ENCODE measurements around the gene RRAD.

The RRAD gene

GRCh38 chr16:66911801-66912200 lies 13.5 kb downstream of the RRAD start:
- H3K4me3 ChIP-seq (ENCODE audit: low read depth, low read length) = no peak overlapping the region
- no peaks in the 10 kb centered on the region for H3K4me1 ChIP-seq (ENCODE audit: control insufficient read depth, insufficient read depth, low read length)
- no peaks in the 10 kb centered on the region for H3K9me3 ChIP-seq (ENCODE audit: control insufficient read depth, insufficient read depth, low read depth, low read length)
- POLR2A ChIA-PET = no interaction called here
- H3K27ac ChIP-seq (ENCODE audit: extremely low read depth, low read depth, low read length) = no peak overlapping the region
- CTCF ChIA-PET = interaction anchor here (0.8 to 1.1 kb wide), 3 partner anchors 16 to 19 kb away, joined by 3 to 4 read pairs (median 3); no protein-coding TSS in a partner anchor
- no peaks in the 10 kb centered on the region for H3K36me3 ChIP-seq (ENCODE audit: control insufficient read depth in 2 of 2, insufficient read depth in 1 of 2, low read length in 2 of 2)
- TF ChIP-seq FEZF1 (tag by site-specific recombination; IDR thresholded peaks at IDR 0.05) (no peak), ZNF391 (tag by site-specific recombination; IDR thresholded peaks at IDR 0.05; ENCODE audit: borderline replicate concordance, low read depth) (no peak), OSR2 (tag by site-specific recombination; IDR thresholded peaks at IDR 0.05) (no peak), ZNF211 (tag by site-specific recombination; IDR thresholded peaks at IDR 0.05; ENCODE audit: low read depth) (no peak), ZNF248 (tag by site-specific recombination; IDR thresholded peaks at IDR 0.05) (no peak), KLF17 (tag by site-specific recombination; IDR thresholded peaks at IDR 0.05) (no peak), ZFP37 (tag by site-specific recombination; IDR thresholded peaks at IDR 0.05) (no peak), ZNF600 (tag by site-specific recombination; IDR thresholded peaks at IDR 0.05) (no peak), ZNF114 (tag by site-specific recombination; IDR thresholded peaks at IDR 0.05) (no peak), SCRT1 (tag by site-specific recombination; IDR thresholded peaks at IDR 0.05; ENCODE audit: borderline replicate concordance) (no peak), ZNF488 (tag by site-specific recombination; IDR thresholded peaks at IDR 0.05) (no peak), ZBTB1 (tag by site-specific recombination; IDR thresholded peaks at IDR 0.05) (no peak), ZNF776 (tag by site-specific recombination; IDR thresholded peaks at IDR 0.05; ENCODE audit: borderline replicate concordance) (no peak)

GRCh38 chr16:66911112-66911511 lies 14.2 kb downstream of the RRAD start:
- H3K9me3 ChIP-seq (ENCODE audit: control insufficient read depth, insufficient read depth, low read depth, low read length) = no peaks in the 10 kb centered on the region
- ChIA-PET CTCF (interaction anchor here (0.6 to 1.4 kb wide), 4 partner anchors 15 to 62 kb away, joined by 3 to 6 read pairs (median 4); no protein-coding TSS in a partner anchor), POLR2A (interaction anchor here (1.2 kb wide), 1 partner anchor 17 kb away, joined by 3 read pairs; no protein-coding TSS in a partner anchor)
- H3K4me1 ChIP-seq (ENCODE audit: control insufficient read depth, insufficient read depth, low read length) = no peaks in the 10 kb centered on the region
- no peaks in the 10 kb centered on the region for H3K36me3 ChIP-seq (ENCODE audit: control insufficient read depth in 2 of 2, insufficient read depth in 1 of 2, low read length in 2 of 2)
- no peak overlapping the region for H3K4me3 ChIP-seq (ENCODE audit: low read depth, low read length)
- no peak overlapping the region for H3K27ac ChIP-seq (ENCODE audit: extremely low read depth, low read depth, low read length)
- no peak for TF ChIP-seq ZNF596 (tag by site-specific recombination; IDR thresholded peaks at IDR 0.05)
- TF ChIP-seq ZBTB48 (tag by site-specific recombination; IDR thresholded peaks at IDR 0.05) = no peak
- no peak for TF ChIP-seq CTCF (tag by site-specific recombination; IDR thresholded peaks at IDR 0.05)
- no peak for TF ChIP-seq ZNF354C (tag by site-specific recombination; IDR thresholded peaks at IDR 0.05; ENCODE audit: borderline replicate concordance, low read depth)
- TF ChIP-seq ZSCAN30 (tag by site-specific recombination; IDR thresholded peaks at IDR 0.05) = no peak
- TF ChIP-seq ZNF501 (tag by site-specific recombination; IDR thresholded peaks at IDR 0.05) = no peak
- TF ChIP-seq PRDM4 (tag by site-specific recombination; IDR thresholded peaks at IDR 0.05) = no peak
- TF ChIP-seq PRDM10 (tag by site-specific recombination; IDR thresholded peaks at IDR 0.05) = no peak
- TF ChIP-seq ZNF280D (tag by site-specific recombination; IDR thresholded peaks at IDR 0.05) = no peak
- no peak for TF ChIP-seq ZIC2 (tag by site-specific recombination; IDR thresholded peaks at IDR 0.05)
- TF ChIP-seq ZNF776 (tag by site-specific recombination; IDR thresholded peaks at IDR 0.05; ENCODE audit: borderline replicate concordance) = no peak

Measured in HEK293 (cell line).